Adrenal gland (tissue), 12 donors: ENCODE data around the gene CCDC54. TPM values are rescaled to one million over a fixed set of nuclear protein-coding genes. Genes with fewer than 3 reads are reported as not detected.

Experiments used
- DNase-seq, 7 donors: peaks; one replicate each; pipeline ENCODE4 v3.0.0-alpha.2; 2019 to 2020
- H3K27ac ChIP-seq, 5 donors: fragments of 200-600 bp; sonication (generic) in 4 of 5; 1 replicate in 3 of 5; 2 replicates in 2 of 5; pipeline versions ENCODE4 v1.5.1 to v1.8.0; 2016 to 2020; ENCODE audit warnings: mild to moderate bottlenecking in 1 of 5
- H3K27me3 ChIP-seq: fragments of 200-600 bp; 2 replicates; pipeline ENCODE4 v1.8.0; 2021
- H3K36me3 ChIP-seq, 2 donors: fragments of 200-600 bp; replicated peaks in 1 of 2; 1 replicate in 1 of 2; 2 replicates in 1 of 2; pipeline versions ENCODE4 v1.5.1 to v1.8.0; 2018 to 2022
- H3K4me1 ChIP-seq, 2 donors: fragments of 200-600 bp; replicated peaks in 1 of 2; 1 replicate in 1 of 2; 2 replicates in 1 of 2; pipeline versions ENCODE4 v1.5.1 to v1.8.0; 2018 to 2021
- H3K4me3 ChIP-seq, 4 donors: fragments of 200-600 bp; sonication (generic) in 3 of 4; one replicate each; pipeline ENCODE4 v1.5.1; 2016 to 2018
- H3K9me3 ChIP-seq, 3 donors: fragments of 200-600 bp; sonication (generic) in 1 of 3; replicated peaks in 1 of 3; 1 replicate in 2 of 3; 2 replicates in 1 of 3; pipeline versions ENCODE4 v1.5.1 to v1.8.0; 2016 to 2021
- CTCF ChIP-seq, 6 experiments: fragments of 450-650 bp in 4 of 6; fragments of 200-600 bp in 2 of 6; sonication (generic) in 1 of 6; IDR thresholded peaks; 1 replicate in 5 of 6; 2 replicates in 1 of 6; pipeline versions ENCODE4 v1.5.1 to v1.8.0; 2016 to 2021; ENCODE audit warnings: antibody characterized with exemption in 6 of 6, mild to moderate bottlenecking in 2 of 6, moderate library complexity in 1 of 6
- POLR2A ChIP-seq, 2 donors: fragments of 450-650 bp; IDR thresholded peaks; one replicate each; pipeline ENCODE4 v1.6.1; 2017; ENCODE audit warnings: antibody characterized with exemption in 2 of 2, mild to moderate bottlenecking in 2 of 2, moderate library complexity in 1 of 2
- WGBS, 4 donors: extraction: QIAGEN DNeasy Blood & Tissue Kit in 2 of 4; methylation state at CpG; one replicate each; pipeline versions ENCODE4 v1.1.5 to v1.1.7; 2013 to 2017; 5-methylcytosine and 5-hydroxymethylcytosine counted together
- intact Hi-C, 2 donors: fragments of 100-400 bp; cut with DNase I; formaldehyde crosslinking; loops; one replicate each; pipeline versions ENCODE4 v1.14.1 to v1.15.0; 2022 to 2023
- polyA plus RNA-seq, 3 donors: library from polyadenylated mRNA; stranded (reverse); fragments of 200-250 nt in 2 of 3; fragments of 350-450 nt in 1 of 3; fragmentation: Illumina TruSeq in 1 of 3; extraction: RNeasy Lipid Tissue Mini Kit (QIAGEN cat#74804) in 1 of 3; gene quantifications; one replicate each; pipeline ENCODE4 v1.2.3, GENCODE V29; 2013 to 2014
- total RNA-seq, 9 donors: library from RNA; depleted of rRNA in 4 of 9; stranded (reverse); fragments of >200 nt in 4 of 9; fragments of 120-200 nt in 1 of 9; fragmentation: NEBNext Ultra II Directional in 1 of 9; extraction: Animal tissue kit (Norgen Biotek cat#: 25700) in 1 of 9; gene quantifications; one replicate each; pipeline versions ENCODE4 v1.1.0 to v1.2.4, GENCODE V29; 2013 to 2023
- donor health status: healthy with polysubstance abuse.
- donor health status: Bipolar disorder and iron deficiency.
- donor health status: DM: yes; HTN: yes; CAD: no.
- donor health status: DM: no; HTN: no; CAD: no.
- donor health status: DM: no; HTN: no; CAD: no.
- donor health status: DM: yes; HTN: yes; CAD: no.

The CCDC54 gene
- total and polyA plus RNA-seq, 12 donors: 0.17 TPM; not detected in 11

DNA sequence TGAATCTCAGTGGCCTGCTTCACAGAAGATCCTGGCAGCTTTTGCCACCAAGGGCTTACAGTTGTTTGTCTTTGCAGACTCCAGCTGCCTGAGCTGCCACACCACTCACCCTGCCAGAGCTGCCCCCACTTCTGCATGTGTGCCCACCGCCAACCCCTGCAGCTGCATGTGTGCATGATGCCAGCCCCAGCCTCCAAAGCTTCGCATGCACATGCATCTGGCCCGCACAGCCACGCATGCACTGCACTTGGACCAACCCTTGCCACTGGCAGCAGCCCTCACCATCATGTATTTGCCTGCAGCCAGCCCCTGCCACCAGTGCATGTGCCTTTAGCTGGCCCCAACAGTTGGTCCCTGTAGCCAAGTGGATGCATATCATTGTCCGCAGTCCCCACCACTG is 31.3 kb downstream of the CCDC54 start:
- H3K4me1 ChIP-seq: no peaks in the 10 kb centered on the region
- TF ChIP-seq POLR2A (IDR thresholded peaks at IDR 0.05) (no peak), CTCF (IDR thresholded peaks at IDR 0.05) (no peak)
- no peaks in the 10 kb centered on the region for H3K27me3 ChIP-seq
- no peaks in the 10 kb centered on the region for H3K36me3 ChIP-seq
- no peak for DNase-seq
- no peak overlapping the region for H3K27ac ChIP-seq
- H3K9me3 ChIP-seq: peaks cover 0 to 4% (median 4%) of the 10 kb centered on the region in 3 donors
- intact Hi-C loops: no loop called here
- no peak overlapping the region for H3K4me3 ChIP-seq
- 95 to 99% (median 97%) methylated on average over 4 to 5 of the region's 5 CpGs for WGBS, 4 donors

- Histone ChIP-seq H3K4me1 (no peaks in the 10 kb centered on the region), H3K27me3 (no peaks in the 10 kb centered on the region), H3K27ac (no peak overlapping the region), H3K36me3 (no peaks in the 10 kb centered on the region), H3K9me3 (peaks cover 0 to 4% (median 4%) of the 10 kb centered on the region in 3 donors), H3K4me3 (no peak overlapping the region)
- 77 to 90% (median 86%) methylated on average over 2 of the region's 2 CpGs for WGBS, 4 donors
- DNase-seq: no peak
- TF ChIP-seq CTCF (IDR thresholded peaks at IDR 0.05): no peak
- TF ChIP-seq POLR2A (IDR thresholded peaks at IDR 0.05): no peak
- intact Hi-C loops: no loop called here
Measured at GRCh38 chr3:107409365-107409764, 32.1 kb downstream of the CCDC54 start.

GRCh38 chr3:107410606-107411005 is 33.4 kb downstream of the CCDC54 start:
- intact Hi-C loops: no loop called here
- Histone ChIP-seq H3K27me3 (no peaks in the 10 kb centered on the region), H3K27ac (no peak overlapping the region), H3K9me3 (peaks cover 0 to 4% (median 3%) of the 10 kb centered on the region in 3 donors), H3K4me1 (no peaks in the 10 kb centered on the region), H3K4me3 (no peak overlapping the region), H3K36me3 (no peaks in the 10 kb centered on the region)
- TF ChIP-seq CTCF (IDR thresholded peaks at IDR 0.05): no peak
- no peak for TF ChIP-seq POLR2A (IDR thresholded peaks at IDR 0.05)
- DNase-seq: no peak
- WGBS, 4 donors: 80 to 97% (median 91%) methylated on average over 1 of the region's 1 CpG

DNA sequence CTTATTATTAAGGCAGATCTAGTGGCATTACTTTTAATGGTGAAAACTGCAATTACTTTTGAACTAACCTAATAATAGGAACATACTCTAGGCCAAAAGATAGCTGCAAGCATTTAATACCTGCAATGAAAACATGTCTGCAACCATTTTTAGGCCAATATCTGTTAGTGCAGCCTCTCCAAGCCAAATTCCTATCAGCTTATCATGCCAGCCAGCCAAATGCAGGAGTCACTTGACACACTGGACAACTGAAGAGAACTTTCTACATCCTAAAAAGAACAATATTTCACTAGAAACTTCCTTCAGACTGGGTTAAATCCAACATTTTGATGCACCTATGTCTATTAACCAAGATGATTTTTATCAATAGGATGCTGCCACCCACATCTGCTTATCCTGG is 33.8 kb downstream of the CCDC54 start:
- no peak for TF ChIP-seq CTCF (IDR thresholded peaks at IDR 0.05)
- TF ChIP-seq POLR2A (IDR thresholded peaks at IDR 0.05): no peak
- intact Hi-C loops: no loop called here
- H3K4me1 ChIP-seq: no peaks in the 10 kb centered on the region
- no peak for DNase-seq
- H3K36me3 ChIP-seq: no peaks in the 10 kb centered on the region
- peaks cover 0 to 4% (median 0%) of the 10 kb centered on the region in 3 donors for H3K9me3 ChIP-seq
- H3K4me3 ChIP-seq: no peak overlapping the region
- H3K27ac ChIP-seq: no peak overlapping the region
- H3K27me3 ChIP-seq: no peaks in the 10 kb centered on the region
